ENCODE data around the gene DRAM2.

DRAM2 gene

DNA sequence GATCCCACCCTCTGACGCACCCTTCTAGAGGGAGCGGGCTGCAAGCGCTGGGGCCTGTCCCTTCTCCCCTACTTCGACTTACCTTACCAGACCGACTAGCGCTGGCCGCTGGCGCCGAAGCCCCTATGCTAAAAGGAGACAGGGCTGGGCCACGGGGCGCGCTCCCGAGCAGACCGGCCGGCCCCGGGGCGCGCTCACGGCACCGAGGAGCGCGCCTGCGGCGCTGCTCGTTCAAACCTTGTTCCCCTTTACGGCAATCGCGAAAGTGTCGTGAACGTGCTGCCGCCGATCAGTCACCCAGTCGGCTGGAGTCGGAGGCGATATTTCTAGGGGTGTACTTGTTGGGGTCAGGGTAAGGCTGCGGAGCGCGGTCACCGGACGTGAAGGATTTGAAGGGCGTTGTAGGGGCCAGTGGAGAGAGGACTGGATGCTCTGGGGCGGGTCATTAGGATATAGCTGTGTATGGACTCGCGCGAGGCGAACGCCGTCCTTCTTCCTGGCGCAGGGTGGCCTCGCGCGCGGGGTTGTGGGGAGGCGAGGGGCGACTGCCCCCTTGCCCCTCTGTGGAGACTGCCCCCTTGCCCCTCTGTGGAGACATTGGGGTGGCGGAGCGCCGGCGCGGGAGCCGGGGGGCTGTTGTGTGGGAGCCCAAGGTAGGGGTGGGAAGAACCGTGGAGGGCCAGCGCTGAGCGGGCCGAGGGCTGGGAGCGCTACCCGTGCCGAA is at the start of gene DRAM2, which contains the start of gene CEPT1:
Gene DRAM2 (minus strand): TSS at position 138 of the 724 bp plus-strand sequence. CDS start 8,539 bp downstream, outside the sequence.
Gene CEPT1 (plus strand): TSS at position 268 of the 724 bp plus-strand sequence. CDS start 7,492 bp downstream, outside the sequence.
- peak; percentile 85 to 94 for DNase-seq

DNA sequence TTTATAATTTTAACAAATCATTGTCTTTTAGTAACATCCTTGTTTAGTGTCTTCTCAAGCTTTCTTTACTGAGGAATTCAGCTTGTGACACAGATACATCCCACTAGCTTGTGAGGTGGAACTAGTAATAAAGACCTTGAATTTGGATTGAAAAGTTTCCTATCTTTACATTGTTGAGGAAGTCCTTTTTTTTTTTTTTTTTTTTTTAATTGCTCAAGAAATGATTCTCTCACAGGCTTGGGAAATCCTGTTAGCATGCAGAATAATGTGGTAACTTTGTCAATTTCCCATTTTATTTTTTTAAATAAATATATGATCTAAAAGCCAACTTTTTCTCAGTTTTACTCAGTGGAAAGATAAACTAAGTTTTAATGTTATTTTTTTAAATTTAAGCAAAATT is 44.8 kb upstream of the DRAM2 start:
- no peak for DNase-seq

DNA sequence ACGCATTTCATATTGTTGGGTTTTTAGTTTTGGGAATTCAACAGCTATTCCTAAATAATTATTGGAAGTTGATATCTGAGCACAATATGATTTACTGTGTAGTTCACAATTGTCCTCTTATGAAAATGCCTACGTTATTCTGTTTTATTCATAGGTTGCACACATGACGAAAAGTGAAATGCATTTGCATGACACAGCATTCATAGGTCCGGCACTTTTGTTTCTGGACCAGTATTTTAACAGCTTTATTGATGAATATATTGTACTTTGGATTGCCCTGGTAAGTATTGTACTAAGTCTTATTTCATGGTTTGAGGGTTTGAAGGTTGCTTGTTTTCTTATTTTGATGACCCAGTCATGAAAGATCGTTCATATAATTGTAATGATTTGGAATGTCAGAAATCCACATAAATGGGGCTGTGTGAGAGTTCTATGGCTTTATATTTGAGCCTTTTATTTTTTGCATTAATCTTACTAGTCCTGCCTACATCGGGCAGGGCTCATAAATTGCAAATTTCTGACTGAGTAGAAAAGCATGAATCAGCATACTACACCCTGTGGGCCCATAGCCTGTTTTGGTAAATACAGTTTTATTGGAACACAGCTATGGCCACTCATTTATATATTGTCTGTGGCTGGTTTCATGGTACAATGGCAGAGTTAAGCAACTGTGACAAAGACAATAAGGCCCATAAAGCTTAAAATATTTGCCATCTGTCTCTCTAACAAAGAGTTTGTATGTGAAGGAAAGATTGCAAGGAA is 43.6 kb upstream of the DRAM2 start:
- DNase-seq = no peak

DNA sequence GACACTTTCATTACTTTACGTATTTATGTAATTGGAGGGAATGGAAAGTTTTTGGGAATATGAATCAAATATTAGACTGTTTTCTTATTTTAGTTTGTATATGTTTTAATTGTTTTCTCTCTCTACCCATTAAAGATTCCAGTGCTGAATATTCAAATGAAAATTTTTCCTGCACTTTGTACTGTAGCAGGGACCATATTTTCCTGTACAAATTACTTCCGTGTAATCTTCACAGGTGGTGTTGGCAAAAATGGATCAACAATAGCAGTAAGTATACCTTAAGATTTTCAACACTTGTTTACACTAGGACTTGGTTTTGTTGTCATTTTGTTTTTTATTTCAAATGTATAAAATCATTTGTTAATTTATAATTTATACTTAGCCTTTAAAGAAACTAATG is 42.2 kb upstream of the DRAM2 start:
- DNase-seq = no peak

DNA sequence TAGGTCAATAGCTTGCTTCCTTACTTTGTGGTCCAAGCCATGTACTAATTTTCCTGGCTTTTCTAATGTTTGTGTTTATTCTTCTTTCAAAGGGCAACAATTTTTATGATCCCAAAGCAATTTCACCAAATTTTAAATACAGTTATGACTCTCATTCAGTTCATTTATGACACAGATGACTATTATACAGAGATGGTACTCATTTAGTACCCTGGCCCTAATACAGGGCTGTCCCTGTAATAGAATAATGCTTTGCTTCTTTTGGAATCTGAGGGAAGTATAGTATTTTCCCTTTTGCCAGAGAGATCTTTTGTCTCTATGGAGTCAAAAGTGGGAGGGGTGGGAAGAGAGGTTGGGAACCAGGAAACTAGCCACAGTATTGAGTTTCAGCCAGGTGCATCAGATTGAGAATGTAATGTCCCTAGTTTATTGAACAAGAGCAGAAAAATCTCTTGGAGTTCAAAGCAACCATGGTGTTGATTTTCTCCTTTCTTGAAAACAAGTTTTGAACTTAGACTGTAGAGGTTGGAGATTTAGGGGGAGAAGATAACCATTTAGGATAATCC is 40.2 kb upstream of the DRAM2 start:
- DNase-seq = no peak

DNA sequence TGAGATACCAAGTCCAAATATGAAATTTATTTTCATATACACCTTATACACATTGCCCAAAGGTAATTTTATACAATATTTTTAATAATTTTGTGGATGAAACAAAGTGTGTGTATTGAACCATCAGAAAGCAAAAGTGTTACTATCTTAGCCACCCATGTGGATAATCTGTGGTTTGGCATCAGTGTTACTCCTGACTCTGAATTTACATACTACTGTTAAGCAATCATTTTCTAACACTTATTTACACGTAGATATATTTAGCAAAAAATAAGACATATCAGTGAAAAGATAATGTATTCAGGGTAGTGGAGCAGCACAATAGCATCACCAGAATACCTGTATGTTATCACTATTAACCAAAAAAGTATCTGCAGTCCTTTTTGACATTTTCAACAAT is 36.8 kb upstream of the DRAM2 start:
- DNase-seq = no peak

DNA sequence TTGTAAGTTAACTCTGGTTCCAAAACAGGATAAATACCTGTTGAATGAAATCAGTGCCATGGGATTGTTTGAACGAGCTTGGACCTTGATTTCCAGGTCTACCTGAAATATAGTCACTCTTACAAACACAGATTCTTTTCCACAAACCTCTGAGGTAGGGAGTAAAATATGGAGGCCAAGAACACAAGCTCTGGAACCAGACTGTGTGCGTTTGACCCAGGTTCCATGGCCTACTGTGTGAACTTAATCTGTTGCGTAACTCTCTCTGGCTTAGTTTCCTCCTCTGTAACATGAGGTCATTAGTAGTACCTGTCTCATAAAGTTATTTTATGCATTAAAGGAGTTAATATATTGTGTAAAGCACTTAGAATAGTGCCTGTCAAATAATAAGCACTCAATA is 35.5 kb upstream of the DRAM2 start:
- no peak for DNase-seq

DNA sequence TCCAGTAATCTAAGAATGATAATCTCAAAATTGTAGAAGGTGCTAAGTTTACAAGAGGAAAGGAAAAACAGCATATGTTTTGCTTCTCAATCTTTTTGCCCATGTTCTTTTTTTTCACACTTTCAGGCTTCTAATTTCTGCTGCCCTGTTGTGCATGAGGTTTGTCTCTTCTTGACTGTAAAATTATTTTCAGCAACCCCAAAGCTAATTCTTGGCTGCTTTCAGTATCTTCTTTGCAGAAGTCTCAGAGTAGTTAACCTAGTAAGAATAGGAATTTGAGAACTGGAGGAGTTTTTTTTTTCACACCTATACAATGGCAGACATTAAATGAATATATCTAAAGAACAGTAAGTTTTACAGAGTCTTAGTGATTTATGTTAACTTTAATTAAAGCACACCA is 34.2 kb upstream of the DRAM2 start:
- no peak for DNase-seq

DNA sequence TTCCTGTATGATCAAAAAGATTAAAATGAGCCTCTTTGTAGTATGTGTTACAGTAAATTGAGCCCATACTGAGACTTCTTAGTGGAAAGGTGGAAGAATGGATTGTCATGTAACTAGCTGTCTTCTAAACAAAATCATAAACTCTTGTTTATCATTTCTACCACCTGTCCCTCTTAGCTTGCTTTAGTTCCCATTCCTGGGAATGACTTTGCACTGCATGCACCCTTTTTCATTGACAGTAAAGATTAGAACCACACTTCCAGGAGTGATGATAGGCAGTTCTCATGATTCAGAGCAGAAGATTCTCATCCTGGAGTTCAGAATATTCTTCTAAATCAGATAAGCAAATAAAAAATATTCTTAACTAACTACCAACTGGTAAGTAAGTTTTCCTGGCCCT is 32.6 kb upstream of the DRAM2 start:
- no peak for DNase-seq

DNA sequence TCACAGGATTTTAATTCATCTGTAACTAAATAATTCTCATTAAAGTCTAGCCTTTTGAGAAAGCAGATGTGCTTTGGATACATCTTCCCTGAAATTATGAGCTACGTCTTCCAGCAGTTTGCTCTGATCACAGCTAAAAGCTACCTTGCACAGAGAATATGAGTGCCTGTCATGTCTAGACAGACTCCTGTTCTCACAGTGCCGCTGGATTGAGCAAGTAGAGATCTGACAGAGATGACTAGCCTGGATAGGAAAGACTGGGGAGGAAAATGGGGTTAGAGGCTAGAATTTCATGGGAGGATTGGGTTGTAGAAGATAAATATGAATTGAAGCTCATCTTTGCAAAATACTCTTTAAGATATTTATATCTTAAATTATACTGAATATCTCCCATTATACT is 24.3 kb upstream of the DRAM2 start:
- DNase-seq = no peak

DNA sequence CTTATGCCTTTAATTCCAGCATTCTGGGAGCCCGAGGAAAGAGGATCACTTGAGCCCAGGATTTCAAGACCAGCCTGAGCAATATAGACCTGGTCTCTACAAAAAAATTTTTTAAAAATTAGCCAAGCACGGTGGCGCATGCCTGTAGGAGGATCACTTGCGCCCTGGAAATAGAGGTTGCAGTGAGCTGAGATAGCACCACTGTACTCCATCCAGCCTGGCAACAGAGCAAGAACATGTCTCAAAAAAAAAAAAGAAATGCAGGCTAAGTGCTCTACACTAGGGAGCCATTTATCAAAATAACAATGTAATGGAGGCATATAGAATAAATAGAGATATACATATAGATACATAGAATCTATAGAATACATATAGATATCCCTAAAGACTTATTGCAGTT is 23.5 kb upstream of the DRAM2 start:
- no peak for DNase-seq

DNA sequence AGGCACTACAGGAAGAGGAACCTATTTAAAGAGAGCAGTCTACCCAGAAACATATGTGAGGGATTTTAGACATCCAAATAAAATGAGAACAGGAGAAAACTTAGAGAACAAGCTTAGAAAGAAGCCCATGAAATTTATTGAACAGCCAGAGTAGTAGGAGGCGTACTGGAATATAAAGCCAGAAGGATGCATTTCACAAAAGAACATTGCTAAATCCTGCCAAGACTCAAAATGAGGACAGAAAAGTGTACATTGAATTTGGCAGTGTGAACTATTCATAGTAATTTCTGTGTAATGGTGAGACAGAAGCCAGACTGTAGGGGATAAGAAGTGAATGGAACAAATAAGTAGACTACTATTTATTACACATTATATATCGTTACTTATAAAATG is 22.6 kb upstream of the DRAM2 start:
- no peak for DNase-seq

DNA sequence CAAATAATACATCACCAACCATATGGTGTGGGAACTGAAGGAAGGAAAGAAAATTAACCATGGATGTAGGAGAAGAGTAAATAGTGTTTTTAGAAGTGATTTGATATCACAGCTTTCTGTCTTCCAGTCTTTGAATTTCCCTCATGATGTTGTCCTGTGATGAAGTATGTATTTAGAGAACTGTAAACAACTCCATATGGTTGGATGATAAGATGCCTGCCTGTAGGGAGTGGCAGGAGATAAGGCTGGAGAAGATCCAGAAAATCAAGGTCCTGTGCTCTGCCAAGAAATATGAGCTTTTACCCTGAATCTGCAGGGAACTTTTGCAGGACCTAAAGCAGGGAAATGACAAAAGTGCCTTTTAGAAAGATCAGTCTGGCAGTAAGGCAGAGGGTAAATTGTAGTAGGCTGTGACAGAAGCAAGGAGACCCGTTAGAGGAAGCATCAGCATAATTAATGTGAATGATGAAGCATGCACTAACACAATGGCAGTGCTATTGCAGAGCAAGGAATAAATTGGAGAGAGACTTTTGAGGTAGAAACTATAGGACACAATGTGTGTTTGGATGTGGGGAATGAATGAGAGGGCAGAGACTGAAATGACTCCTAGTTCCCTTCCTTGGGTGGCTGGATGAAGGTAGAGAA is 22.1 kb upstream of the DRAM2 start:
- DNase-seq = no peak

DNA sequence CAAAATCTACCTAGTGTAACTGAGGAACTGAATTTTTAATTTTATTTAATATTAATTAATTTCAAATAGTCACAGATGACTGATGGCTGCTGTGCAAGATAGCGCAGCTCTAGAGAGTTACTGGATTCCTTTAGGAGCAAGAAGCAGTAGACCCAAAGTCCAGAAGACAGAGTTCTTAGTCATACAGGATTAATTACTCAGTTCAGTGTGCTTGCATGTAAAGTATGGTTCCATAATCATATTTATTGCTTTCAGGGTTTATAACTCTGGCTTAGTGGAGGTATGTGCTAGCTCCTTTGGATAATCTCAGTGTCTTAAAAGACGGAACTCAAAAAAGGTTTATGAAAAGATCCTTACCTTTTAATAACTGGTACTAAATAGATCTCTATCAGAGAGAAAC is 17.5 kb upstream of the DRAM2 start:
- DNase-seq = no peak

DNA sequence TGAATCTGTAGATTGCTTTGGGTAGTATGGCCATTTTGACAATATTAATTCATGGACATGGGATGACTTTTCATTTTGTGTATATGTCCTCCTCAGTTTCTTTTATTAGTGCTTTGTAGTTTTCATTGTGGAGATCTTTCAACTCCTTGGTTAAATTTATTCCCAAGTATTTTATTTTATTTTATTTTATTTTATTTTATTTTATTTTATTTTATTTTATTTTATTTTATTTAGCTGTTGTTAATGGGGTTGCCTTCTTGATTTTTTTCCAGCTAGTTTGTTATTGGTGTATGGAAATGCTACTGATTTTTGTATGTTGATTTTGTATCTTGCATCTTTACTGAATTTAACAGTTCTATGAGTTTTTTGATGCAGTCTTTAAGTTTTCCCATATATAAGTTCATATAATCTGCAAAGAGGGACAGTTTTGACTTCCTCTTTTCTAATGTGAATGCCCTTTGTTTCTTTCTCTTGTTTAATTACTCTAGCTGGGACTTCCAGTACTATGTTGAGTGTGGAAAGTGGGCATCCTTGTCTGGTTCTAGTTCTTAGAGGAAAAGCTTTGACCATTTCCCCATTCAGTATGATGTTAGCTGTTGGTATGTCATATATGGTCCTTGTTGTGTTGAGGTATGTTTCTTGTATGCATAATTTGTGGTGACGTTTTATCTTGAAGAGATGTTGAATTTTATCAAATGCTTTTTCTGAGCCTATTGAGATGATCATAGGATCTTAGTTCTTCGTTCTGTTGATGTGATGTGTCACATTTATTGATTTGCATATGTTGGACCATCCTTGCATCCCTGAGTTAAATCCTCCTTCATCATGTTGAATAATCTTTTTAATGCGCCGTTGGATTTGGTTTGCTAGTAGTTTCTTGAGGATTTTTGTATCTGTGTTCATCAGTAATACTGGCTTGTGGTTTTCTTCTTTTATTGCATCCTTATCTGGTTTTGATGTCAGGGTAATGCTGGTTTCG is 14.4 kb upstream of the DRAM2 start:
- no peak for DNase-seq

DNA sequence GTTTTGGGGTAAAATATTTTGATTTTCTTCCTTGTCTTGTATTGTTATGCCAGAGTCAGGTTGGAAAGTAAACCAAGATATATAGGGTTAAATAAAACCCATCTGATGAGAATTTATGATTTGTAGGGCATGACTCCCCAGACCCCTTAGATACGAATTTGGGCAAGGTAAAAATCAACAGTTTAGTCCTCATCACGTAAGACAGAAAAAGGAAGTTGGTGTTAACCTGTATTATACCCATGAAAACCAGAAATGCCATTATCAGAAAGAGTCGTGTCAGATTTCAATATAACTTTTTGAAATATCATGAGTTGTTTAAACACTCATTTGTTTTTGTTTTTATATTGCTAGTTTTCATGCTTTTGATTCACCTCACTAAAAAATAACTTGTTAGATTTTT is 11.9 kb upstream of the DRAM2 start:
- DNase-seq = no peak

DNA sequence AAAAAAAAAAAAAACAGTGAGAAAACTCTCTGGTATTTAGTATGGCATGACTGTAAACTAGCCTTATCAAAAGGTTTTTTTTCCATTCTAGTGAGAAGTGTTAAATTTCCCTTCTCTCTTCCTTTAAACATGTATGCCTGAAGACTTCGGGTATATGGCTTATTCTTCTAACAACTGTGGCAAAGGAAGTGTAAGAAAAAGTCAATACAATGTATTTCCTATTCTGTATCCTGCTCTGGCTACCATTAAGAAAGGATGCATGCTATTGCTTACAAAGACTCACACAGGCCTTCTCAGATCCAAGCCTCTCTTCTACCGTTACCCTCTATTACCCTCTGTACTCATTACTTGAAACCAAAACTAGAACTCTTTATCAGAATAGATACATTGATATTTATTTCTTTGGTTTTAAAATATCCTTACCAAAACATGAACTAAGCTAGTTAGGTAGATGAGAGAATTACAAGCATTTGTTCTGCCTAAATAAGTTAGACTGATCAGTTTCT is 8.5 kb upstream of the DRAM2 start:
- DNase-seq = no peak

DNA sequence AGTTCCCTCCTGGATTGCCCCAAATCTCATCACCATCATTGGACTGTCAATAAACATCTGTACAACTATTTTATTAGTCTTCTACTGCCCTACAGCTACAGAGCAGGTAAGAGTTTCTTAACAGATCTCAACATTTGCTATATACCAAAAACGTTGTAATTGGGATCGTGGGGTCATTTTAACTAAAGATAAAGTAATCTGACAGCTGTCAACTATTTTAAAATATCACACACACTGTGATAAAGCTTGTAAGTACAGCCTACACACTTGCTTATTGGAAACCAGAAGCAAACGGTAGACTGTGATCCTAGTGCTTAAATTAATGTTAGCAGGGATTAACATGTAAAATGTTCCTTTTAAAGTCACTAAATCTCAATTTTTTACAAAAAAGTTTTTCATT is 8.1 kb upstream of the DRAM2 start:
- DNase-seq = no peak

DNA sequence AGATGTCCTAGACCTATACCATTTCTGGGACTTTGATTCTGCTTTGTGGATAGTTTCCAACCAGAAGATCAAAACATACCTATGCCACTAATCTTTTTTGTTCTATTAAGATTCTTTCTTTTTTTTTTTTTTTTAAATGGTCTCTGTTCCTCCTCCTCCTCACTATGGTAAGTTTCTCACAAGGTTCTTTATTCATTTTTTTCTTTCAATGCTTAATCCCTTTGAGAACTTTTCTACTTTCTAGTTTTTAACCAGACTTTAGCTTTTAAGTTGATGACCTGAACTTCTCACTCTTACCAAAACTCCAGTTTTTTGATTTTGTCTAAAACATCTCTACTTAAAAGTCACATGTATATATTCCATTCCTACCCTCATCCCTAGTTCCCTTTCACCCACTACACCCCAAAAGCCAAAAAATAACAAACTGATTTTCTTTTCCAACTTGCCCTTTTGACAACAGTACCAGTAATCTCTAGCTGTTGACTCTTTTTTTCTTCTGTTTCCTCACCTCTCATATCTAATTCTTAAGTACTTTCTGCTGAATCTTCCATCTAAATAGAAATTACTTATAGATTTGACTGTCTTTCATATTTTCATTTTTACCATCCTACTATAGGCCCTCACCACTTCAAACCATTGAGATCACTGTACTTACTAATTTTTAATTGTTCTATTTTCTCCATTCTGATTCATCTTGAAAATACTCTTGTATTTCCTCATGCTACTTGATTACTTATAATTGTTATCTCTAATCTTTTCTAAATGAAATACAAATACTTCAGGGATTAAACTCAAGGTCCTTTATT is 6.3 kb upstream of the DRAM2 start:
- DNase-seq = no peak

DNA sequence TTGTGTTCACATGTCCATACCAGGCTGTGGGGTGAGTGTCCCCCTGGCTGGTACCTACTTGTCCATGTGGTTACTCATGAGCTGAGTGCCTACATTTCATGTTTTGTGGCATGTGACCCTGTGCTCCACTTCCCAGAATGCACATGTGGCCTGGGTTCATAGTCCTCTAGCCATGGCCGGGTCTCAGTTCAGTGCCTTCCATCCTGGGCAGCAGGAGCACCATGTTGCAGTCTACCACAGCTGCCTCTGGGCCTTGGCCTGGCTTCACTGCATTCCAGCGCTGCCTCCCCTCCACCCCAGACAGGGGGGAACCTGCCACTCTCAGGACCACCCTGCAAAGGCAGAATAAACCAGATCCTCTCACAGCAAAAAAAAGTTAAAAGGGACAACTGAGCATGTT is 5.6 kb upstream of the DRAM2 start:
- DNase-seq = no peak

DNA sequence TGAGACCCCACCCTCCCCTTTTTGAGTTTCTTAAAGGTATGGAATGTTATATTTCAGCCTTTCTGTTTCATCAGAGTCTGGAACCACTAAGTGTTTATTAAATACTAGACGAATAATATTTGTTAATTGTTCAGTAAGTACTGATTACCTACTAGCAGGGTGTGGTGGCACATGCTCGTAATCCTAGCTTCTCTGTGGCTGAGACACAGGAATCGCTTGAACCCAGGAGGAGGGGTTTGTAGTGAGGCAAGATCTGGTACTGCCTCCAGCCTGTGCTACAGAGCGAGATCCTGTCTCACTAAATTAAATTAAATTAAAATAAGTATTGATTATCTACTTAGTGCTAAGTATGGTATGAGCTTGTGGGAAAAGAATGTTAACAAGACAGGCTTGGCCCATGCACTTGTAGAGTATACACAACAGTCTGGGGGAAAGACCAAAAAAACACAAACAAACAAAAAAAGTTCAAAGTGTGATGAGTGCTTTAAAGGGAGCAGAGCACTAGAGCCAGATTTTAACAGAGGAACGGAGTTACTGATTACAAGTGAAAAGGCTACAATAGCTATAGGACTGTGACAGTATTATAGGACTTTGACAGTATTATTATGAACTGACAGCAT is 2.6 kb upstream of the DRAM2 start:
- DNase-seq = no peak
